ENCODE measurements around the gene ITGAE.

DNA sequence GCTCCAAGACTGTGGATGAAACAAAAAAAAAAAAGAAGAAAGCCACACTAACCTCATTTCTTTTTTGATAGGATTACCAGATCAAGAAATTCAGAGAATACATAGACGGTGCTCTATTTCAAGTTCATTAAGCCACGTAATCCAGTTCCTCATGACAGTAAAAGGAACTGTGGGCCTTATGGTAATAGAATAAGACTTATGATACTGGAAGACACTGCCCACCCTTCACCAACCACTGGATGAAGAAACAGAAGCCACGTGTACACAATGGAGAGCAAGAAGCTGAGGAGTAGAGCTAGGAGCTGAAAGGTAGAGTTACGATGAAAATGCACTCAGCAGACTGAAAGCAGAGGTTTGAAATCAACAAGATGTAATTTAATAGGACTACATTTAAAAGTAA lies 33.8 kb upstream of the ITGAE start:
- TF ChIP-seq, protein P1, sequence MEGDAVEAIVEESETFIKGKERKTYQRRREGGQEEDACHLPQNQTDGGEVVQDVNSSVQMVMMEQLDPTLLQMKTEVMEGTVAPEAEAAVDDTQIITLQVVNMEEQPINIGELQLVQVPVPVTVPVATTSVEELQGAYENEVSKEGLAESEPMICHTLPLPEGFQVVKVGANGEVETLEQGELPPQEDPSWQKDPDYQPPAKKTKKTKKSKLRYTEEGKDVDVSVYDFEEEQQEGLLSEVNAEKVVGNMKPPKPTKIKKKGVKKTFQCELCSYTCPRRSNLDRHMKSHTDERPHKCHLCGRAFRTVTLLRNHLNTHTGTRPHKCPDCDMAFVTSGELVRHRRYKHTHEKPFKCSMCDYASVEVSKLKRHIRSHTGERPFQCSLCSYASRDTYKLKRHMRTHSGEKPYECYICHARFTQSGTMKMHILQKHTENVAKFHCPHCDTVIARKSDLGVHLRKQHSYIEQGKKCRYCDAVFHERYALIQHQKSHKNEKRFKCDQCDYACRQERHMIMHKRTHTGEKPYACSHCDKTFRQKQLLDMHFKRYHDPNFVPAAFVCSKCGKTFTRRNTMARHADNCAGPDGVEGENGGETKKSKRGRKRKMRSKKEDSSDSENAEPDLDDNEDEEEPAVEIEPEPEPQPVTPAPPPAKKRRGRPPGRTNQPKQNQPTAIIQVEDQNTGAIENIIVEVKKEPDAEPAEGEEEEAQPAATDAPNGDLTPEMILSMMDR (conservative IDR thresholded peaks at IDR 0.05; ENCODE audit: low read depth in 2 of 2): no peak
- TF ChIP-seq EZH2 (IDR thresholded peaks at IDR 0.05; ENCODE audit: low read depth, unreplicated experiment) (no peak), CREB1 (CRISPR knock-in tag; IDR thresholded peaks at IDR 0.05; ENCODE audit: low read depth) (no peak)

All from GM23338 (cell line).